EH (cell line): ENCODE measurements around the gene CHDH.

ENCODE experiments used
- DNase-seq: peaks from one replicate; pipeline ENCODE4 v3.0.0-alpha.2; 2015; ENCODE audit warnings: low read depth

The CHDH gene

GRCh38 chr3:53849916-53850315 is 3.7 kb upstream of the CHDH start:
- DNase-seq = no peak

GRCh38 chr3:53846851-53847155 is 584 bp upstream of the CHDH start:
- DNase-seq = no peak

GRCh38 chr3:53845881-53846133 is 412 bp downstream of the CHDH start:
- no peak for DNase-seq

GRCh38 chr3:53845103-53845880 is 927 bp downstream of the CHDH start:
- DNase-seq = peak; percentile 46

GRCh38 chr3:53844262-53845102 is 1.7 kb downstream of the CHDH start:
- peak; percentile 4 for DNase-seq

GRCh38 chr3:53843195-53844177 is 2.7 kb downstream of the CHDH start:
- no peak for DNase-seq

GRCh38 chr3:53842436-53843194 is 3.6 kb downstream of the CHDH start:
- peak; percentile 6 for DNase-seq

- no peak for DNase-seq
These were observed 4.9 kb downstream of the CHDH start for GRCh38 chr3:53841296-53841695.

GRCh38 chr3:53837331-53837730 is 8.9 kb downstream of the CHDH start:
- DNase-seq = no peak

GRCh38 chr3:53836084-53836872 is 9.9 kb downstream of the CHDH start:
- no peak for DNase-seq

- no peak for DNase-seq
These were observed 11.0 kb downstream of the CHDH start for GRCh38 chr3:53835257-53835656.

GRCh38 chr3:53834429-53835095 is 11.7 kb downstream of the CHDH start:
- no peak for DNase-seq

- no peak for DNase-seq
These were observed 12.5 kb downstream of the CHDH start for GRCh38 chr3:53833700-53834099.

- no peak for DNase-seq
These were observed 13.1 kb downstream of the CHDH start for GRCh38 chr3:53833053-53833645.

- DNase-seq = no peak
These were observed 15.3 kb downstream of the CHDH start for GRCh38 chr3:53830944-53831343.

GRCh38 chr3:53829605-53830004 is 16.6 kb downstream of the CHDH start:
- DNase-seq = no peak

- no peak for DNase-seq
These were observed 17.6 kb downstream of the CHDH start for GRCh38 chr3:53828581-53828980.

GRCh38 chr3:53826048-53826447 is 20.2 kb downstream of the CHDH start:
- DNase-seq = no peak

GRCh38 chr3:53824795-53825194 is 21.4 kb downstream of the CHDH start:
- DNase-seq = no peak
